ENCODE results near the gene TMIE. TPM values are rescaled to one million over a fixed set of nuclear protein-coding genes. Genes with fewer than 3 reads are reported as not detected.
A peak's percentile ranks its signal among the peaks of the same experiment; 100 is the strongest.

Gene TMIE
- total and polyA plus RNA-seq, 2 of the 4 experiments (the other 2 are of a cell fraction), result 0.12 TPM; not detected in 1

DNA sequence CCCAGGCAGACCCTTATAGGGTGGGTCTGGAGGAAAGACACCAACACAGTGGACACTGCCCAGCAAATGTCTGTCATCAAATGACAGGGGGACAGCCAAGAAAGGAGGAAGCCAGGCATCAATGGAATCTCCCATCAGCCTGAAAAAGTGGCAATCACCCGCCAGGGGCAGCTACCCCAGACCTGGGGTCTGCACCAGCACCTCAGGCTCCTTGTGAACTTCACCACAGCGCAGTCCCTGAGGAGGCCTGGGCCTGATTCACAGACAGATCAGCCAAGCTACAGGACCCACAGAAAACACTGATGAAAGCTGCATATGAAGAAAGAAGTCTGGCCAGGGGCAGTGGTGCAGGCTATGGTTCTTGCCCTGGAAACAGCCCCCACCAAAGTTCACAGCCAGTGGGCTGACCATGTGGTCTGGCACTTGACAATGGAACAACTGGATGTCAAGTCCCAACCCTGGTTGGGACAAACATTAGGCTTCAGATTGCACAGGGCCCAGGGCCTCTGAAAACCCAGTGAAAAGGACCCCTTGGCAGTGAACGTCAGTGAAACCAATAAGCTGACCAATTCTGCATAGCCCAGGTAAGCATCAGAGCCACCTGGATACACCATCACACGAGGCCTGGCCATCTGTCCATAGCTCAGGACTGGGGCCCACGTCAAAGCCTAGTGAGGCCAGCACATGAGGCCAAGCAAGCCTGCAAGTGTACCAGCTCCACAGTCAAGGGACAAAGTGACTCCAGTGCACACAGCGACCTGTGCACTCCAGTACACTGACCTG, 36.8 kb upstream of the TMIE start:
- Histone ChIP-seq H4K91ac (ENCODE audit: insufficient read depth, low read depth, low read length) (no peak overlapping the region), H3K4me1 (ENCODE audit: control insufficient read depth, insufficient read depth, low read length) (peaks cover 25% of the 10 kb centered on the region), H3K79me1 (ENCODE audit: low read depth in 1 of 2, low read length in 2 of 2) (no peaks in the 10 kb centered on the region), H3K4me2 (ENCODE audit: low read depth, low read length) (no peak overlapping the region), H3K4ac (ENCODE audit: low read depth, low read length) (peak overlapping the region; percentile 35; the same call in 1 of the 2 replicates), H3K9ac (ENCODE audit: low read depth, low read length) (no peak overlapping the region), H3K9me1 (ENCODE audit: insufficient read depth, low read length) (no peaks in the 10 kb centered on the region; the same call in 1 of the 2 replicates), H3K18ac (ENCODE audit: low read depth, low read length) (no peak overlapping the region; the same call in 1 of the 2 replicates), H3K27ac (ENCODE audit: insufficient read depth, low read length) (no peak overlapping the region), H3K9me3 (ENCODE audit: control insufficient read depth, insufficient read depth, low read length) (no peaks in the 10 kb centered on the region), H2BK20ac (ENCODE audit: low read depth, low read length) (0 out of 2 replicates have a peak overlapping the region, but pooled peaks have one; percentile 71), H2AK9ac (replicated peaks; ENCODE audit: low read depth, low read length, poor library complexity) (peak overlapping the region; percentile 15), H3K36me3 (ENCODE audit: control insufficient read depth, insufficient read depth, low read length) (no peaks in the 10 kb centered on the region), H3K14ac (replicated peaks; ENCODE audit: low read depth, low read length) (no peak overlapping the region), H4K20me1 (ENCODE audit: insufficient read depth, low read length) (no peaks in the 10 kb centered on the region), H3K56ac (ENCODE audit: extremely low read depth, insufficient read depth, low read length) (no peak overlapping the region), H4K5ac (ENCODE audit: low read depth, low read length) (peak overlapping the region; percentile 11; the same call in 1 of the 2 replicates), H3K23ac (ENCODE audit: low read depth, low read length) (no peak overlapping the region), H2AFZ (replicated peaks; ENCODE audit: low read length, poor library complexity) (peak overlapping the region; percentile 43), H3K27me3 (ENCODE audit: control insufficient read depth, insufficient read depth, low read length) (peaks cover 3% of the 10 kb centered on the region; the same call in 1 of the 2 replicates), H2BK15ac (ENCODE audit: low read depth, low read length) (no peak overlapping the region), H3K4me3 (ENCODE audit: insufficient read depth, low read depth, low read length) (no peak overlapping the region), H4K8ac (ENCODE audit: low read depth in 2 of 2, low read length in 2 of 2) (no peak overlapping the region), H2BK120ac (ENCODE audit: low read depth, low read length) (no peak overlapping the region), H2AK5ac (ENCODE audit: low read depth, low read length) (peak overlapping the region; percentile 44; the same call in 1 of the 2 replicates), H2BK5ac (ENCODE audit: low read depth, low read length, poor library complexity, severe bottlenecking) (no peak overlapping the region)
- ChIA-PET CTCF (interaction anchor here (0.6 to 2.4 kb wide), 3 partner anchors 122 to 245 kb away, joined by 3 to 14 read pairs (median 3); no protein-coding TSS in a partner anchor), POLR2A (ENCODE audit: unreplicated experiment) (no interaction called here)
- in situ Hi-C loops (cut with MboI; ENCODE audit: low sequenced_read_pairs), result no loop called here
- dilution Hi-C loops (cut with HindIII; ENCODE audit: low sequenced_read_pairs, unreplicated experiment), result no loop called here
- DNase-seq, result no peak
- no peak for ATAC-seq (ENCODE audit: low read depth)
- intact Hi-C loops (cut with micrococcal nuclease), result no loop called here
- no TSS peak for BruUV-seq (replicated peaks)
- WGBS, 2 experiments (ENCODE audit: extremely low coverage in 2 of 2, insufficient read length in 1 of 2), result 88% methylated on average over 5 of the region's 6 CpGs; no CpG with 5 or more reads in 1 of the 2 experiments
- TF ChIP-seq RAD21 (IDR thresholded peaks at IDR 0.05; ENCODE audit: low read length) (no peak), BHLHE40 (IDR thresholded peaks at IDR 0.05; ENCODE audit: low read depth, low read length) (no peak), MXI1 (IDR thresholded peaks at IDR 0.05; ENCODE audit: borderline replicate concordance, low read depth, low read length) (no peak), RCOR1 (IDR thresholded peaks at IDR 0.05; ENCODE audit: insufficient replicate concordance, low read length) (no peak), NFE2L2 (IDR thresholded peaks at IDR 0.05; ENCODE audit: low read depth, low read length) (no peak), MAZ (IDR thresholded peaks at IDR 0.05; ENCODE audit: borderline replicate concordance, low read depth, low read length) (no peak), FOS (IDR thresholded peaks at IDR 0.05; ENCODE audit: low read depth, low read length) (no peak), RFX5 (IDR thresholded peaks at IDR 0.05; ENCODE audit: low read depth, low read length) (no peak), SMC3 (IDR thresholded peaks at IDR 0.05; ENCODE audit: low read depth, low read length) (no peak), CEBPB (IDR thresholded peaks at IDR 0.05; ENCODE audit: low read depth, low read length) (no peak), POLR2A (IDR thresholded peaks at IDR 0.05; ENCODE audit: low read depth, low read length) (no peak)
- TF ChIP-seq, protein P1, sequence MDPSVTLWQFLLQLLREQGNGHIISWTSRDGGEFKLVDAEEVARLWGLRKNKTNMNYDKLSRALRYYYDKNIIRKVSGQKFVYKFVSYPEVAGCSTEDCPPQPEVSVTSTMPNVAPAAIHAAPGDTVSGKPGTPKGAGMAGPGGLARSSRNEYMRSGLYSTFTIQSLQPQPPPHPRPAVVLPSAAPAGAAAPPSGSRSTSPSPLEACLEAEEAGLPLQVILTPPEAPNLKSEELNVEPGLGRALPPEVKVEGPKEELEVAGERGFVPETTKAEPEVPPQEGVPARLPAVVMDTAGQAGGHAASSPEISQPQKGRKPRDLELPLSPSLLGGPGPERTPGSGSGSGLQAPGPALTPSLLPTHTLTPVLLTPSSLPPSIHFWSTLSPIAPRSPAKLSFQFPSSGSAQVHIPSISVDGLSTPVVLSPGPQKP (IDR thresholded peaks at IDR 0.05; ENCODE audit: borderline replicate concordance, low read depth, low read length), result no peak
- TF ChIP-seq, protein P2, sequence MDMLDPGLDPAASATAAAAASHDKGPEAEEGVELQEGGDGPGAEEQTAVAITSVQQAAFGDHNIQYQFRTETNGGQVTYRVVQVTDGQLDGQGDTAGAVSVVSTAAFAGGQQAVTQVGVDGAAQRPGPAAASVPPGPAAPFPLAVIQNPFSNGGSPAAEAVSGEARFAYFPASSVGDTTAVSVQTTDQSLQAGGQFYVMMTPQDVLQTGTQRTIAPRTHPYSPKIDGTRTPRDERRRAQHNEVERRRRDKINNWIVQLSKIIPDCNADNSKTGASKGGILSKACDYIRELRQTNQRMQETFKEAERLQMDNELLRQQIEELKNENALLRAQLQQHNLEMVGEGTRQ (IDR thresholded peaks at IDR 0.05; ENCODE audit: low read depth, low read length), result no peak
- TF ChIP-seq, protein P3, sequence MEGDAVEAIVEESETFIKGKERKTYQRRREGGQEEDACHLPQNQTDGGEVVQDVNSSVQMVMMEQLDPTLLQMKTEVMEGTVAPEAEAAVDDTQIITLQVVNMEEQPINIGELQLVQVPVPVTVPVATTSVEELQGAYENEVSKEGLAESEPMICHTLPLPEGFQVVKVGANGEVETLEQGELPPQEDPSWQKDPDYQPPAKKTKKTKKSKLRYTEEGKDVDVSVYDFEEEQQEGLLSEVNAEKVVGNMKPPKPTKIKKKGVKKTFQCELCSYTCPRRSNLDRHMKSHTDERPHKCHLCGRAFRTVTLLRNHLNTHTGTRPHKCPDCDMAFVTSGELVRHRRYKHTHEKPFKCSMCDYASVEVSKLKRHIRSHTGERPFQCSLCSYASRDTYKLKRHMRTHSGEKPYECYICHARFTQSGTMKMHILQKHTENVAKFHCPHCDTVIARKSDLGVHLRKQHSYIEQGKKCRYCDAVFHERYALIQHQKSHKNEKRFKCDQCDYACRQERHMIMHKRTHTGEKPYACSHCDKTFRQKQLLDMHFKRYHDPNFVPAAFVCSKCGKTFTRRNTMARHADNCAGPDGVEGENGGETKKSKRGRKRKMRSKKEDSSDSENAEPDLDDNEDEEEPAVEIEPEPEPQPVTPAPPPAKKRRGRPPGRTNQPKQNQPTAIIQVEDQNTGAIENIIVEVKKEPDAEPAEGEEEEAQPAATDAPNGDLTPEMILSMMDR (conservative IDR thresholded peaks at IDR 0.05; ENCODE audit: low read depth, low read length), result no peak

All from IMR-90 (cell line).